HG03439 (cell line): Measurements from ENCODE around the gene MMRN1.

Experiments used
- ATAC-seq: cut with Tn5 transposase; IDR thresholded peaks from one replicate; pipeline ENCODE4 v1.9.1; 2021; ENCODE audit warnings: mild to moderate bottlenecking, moderate library complexity; ENCODE audit not compliant: unreplicated experiment

Gene MMRN1

GRCh38 chr4:89906777-89907521 is 12.3 kb downstream of the MMRN1 start:
- ATAC-seq = no peak

- no peak for ATAC-seq
These were observed 15.2 kb downstream of the MMRN1 start for GRCh38 chr4:89909889-89910288.

- no peak for ATAC-seq
These were observed 19.0 kb downstream of the MMRN1 start for GRCh38 chr4:89913623-89914022.

GRCh38 chr4:89914609-89915550 is 20.2 kb downstream of the MMRN1 start:
- no peak for ATAC-seq

- ATAC-seq = no peak
These were observed 21.3 kb downstream of the MMRN1 start for GRCh38 chr4:89915937-89916336.

GRCh38 chr4:89922848-89923416 is 28.3 kb downstream of the MMRN1 start:
- no peak for ATAC-seq

- no peak for ATAC-seq
These were observed 34.2 kb downstream of the MMRN1 start for GRCh38 chr4:89928838-89929237.

GRCh38 chr4:89929425-89930159 is 34.9 kb downstream of the MMRN1 start:
- peak; percentile 62 for ATAC-seq

GRCh38 chr4:89939546-89939945 is 44.9 kb downstream of the MMRN1 start:
- no peak for ATAC-seq

GRCh38 chr4:89939994-89940393 is 45.3 kb downstream of the MMRN1 start:
- ATAC-seq = no peak

- ATAC-seq = no peak
These were observed 48.2 kb downstream of the MMRN1 start for GRCh38 chr4:89942811-89943210.

GRCh38 chr4:89949782-89950387 is 55.2 kb downstream of the MMRN1 start:
- ATAC-seq = no peak

- ATAC-seq = no peak
These were observed 57.8 kb downstream of the MMRN1 start for GRCh38 chr4:89952458-89952857.

GRCh38 chr4:89954906-89955695 is 60.4 kb downstream of the MMRN1 start:
- ATAC-seq = no peak

GRCh38 chr4:89957046-89957926 is 62.6 kb downstream of the MMRN1 start:
- no peak for ATAC-seq

- ATAC-seq = no peak
These were observed 87.2 kb downstream of the MMRN1 start for GRCh38 chr4:89981789-89982334.

- ATAC-seq = no peak
These were observed 93.6 kb downstream of the MMRN1 start for GRCh38 chr4:89988268-89988667.

- ATAC-seq = no peak
These were observed 98.1 kb downstream of the MMRN1 start for GRCh38 chr4:89992744-89993143.
